ENCODE data around the gene TXNDC2. TPM values are rescaled to one million over a fixed set of nuclear protein-coding genes. Genes with fewer than 3 reads are reported as not detected.
"Not testable (repeated sequence)": the region's sequence is repeated elsewhere in the genome, so short reads cannot be mapped to it uniquely, and the experiment has no call there.

TXNDC2 gene
- total RNA-seq, 1 donor from 2014 or later = 0.49 TPM

- no peak for DNase-seq (ENCODE audit: extremely low spot score in 2 of 2)
- Histone ChIP-seq H3K4me1 (peaks cover 5% of the 10 kb centered on the region), H3K27ac (no peak overlapping the region), H3K36me3 (no peaks in the 10 kb centered on the region), H3K9me3 (no peaks in the 10 kb centered on the region), H3K27me3 (no peaks in the 10 kb centered on the region), H3K4me3 (no peak overlapping the region)
- TF ChIP-seq POLR2A (IDR thresholded peaks at IDR 0.05) (no peak), POLR2AphosphoS5 (IDR thresholded peaks at IDR 0.05; ENCODE audit: insufficient read depth in 1 of 2, low read depth in 1 of 2) (no peak), CTCF (IDR thresholded peaks at IDR 0.05) (no peak)
- intact Hi-C loops (cut with DNase I) = no loop called here
Observed at GRCh38 chr18:9910661-9911060, 24.9 kb downstream of the TXNDC2 start.

- Histone ChIP-seq H3K27ac (no peak overlapping the region), H3K4me1 (peaks cover 11% of the 10 kb centered on the region), H3K36me3 (no peaks in the 10 kb centered on the region), H3K9me3 (no peaks in the 10 kb centered on the region), H3K4me3 (no peak overlapping the region), H3K27me3 (no peaks in the 10 kb centered on the region)
- TF ChIP-seq POLR2AphosphoS5 (IDR thresholded peaks at IDR 0.05; ENCODE audit: insufficient read depth in 1 of 2, low read depth in 1 of 2) = no peak
- TF ChIP-seq POLR2A (IDR thresholded peaks at IDR 0.05) = no peak
- TF ChIP-seq CTCF (IDR thresholded peaks at IDR 0.05) = no peak
- DNase-seq (ENCODE audit: extremely low spot score in 2 of 2) = no peak
- intact Hi-C loops (cut with DNase I) = no loop called here
Observed at GRCh38 chr18:9911226-9911625, 25.5 kb downstream of the TXNDC2 start.

GRCh38 chr18:9912285-9912684 is 26.5 kb downstream of the TXNDC2 start:
- peak overlapping the region; percentile 99 for H3K27ac ChIP-seq
- DNase-seq (ENCODE audit: extremely low spot score in 2 of 2); H3K9me3 ChIP-seq; intact Hi-C loops (cut with DNase I); H3K4me3 ChIP-seq; H3K36me3 ChIP-seq; H3K27me3 ChIP-seq: not testable (repeated sequence)
- H3K4me1 ChIP-seq = peaks cover 21% of the 10 kb centered on the region

GRCh38 chr18:9913151-9913525 is 27.4 kb downstream of the TXNDC2 start:
- intact Hi-C loops (cut with DNase I) = no loop called here
- no peak for DNase-seq (ENCODE audit: extremely low spot score in 2 of 2)
- Histone ChIP-seq H3K9me3 (no peaks in the 10 kb centered on the region), H3K4me1 (peaks cover 29% of the 10 kb centered on the region), H3K36me3 (no peaks in the 10 kb centered on the region), H3K27ac (peak overlapping the region; percentile 99), H3K27me3 (no peaks in the 10 kb centered on the region), H3K4me3 (peak overlapping the region; percentile 82 to 98)
- TF ChIP-seq POLR2A (IDR thresholded peaks at IDR 0.05) (no peak), CTCF (IDR thresholded peaks at IDR 0.05) (no peak), POLR2AphosphoS5 (IDR thresholded peaks at IDR 0.05; ENCODE audit: insufficient read depth in 1 of 2, low read depth in 1 of 2) (no peak)

GRCh38 chr18:9913526-9914333 is 28.0 kb downstream of the TXNDC2 start, which contains the start of gene VAPA:
Gene VAPA, plus strand, starts transcription at chr18:9914016. Its CDS starts 241 bp downstream, at chr18:9914257.
- intact Hi-C loops (cut with DNase I) = no loop called here
- no peak for TF ChIP-seq CTCF (IDR thresholded peaks at IDR 0.05)
- peak in 1 of 2 donors; percentile 95 for TF ChIP-seq POLR2A (IDR thresholded peaks at IDR 0.05)
- peak; percentile 65 to 94 for TF ChIP-seq POLR2AphosphoS5 (IDR thresholded peaks at IDR 0.05; ENCODE audit: insufficient read depth in 1 of 2, low read depth in 1 of 2)
- H3K27ac ChIP-seq = peak within 1 kb of the TSS; percentile 99

More at GRCh38 chr18:9913526-9914333, 28.0 kb downstream of the TXNDC2 start, which contains the start of gene VAPA:
- DNase-seq (ENCODE audit: extremely low spot score in 2 of 2) = peak in 1 of 2 donors; percentile 97
- Histone ChIP-seq H3K36me3 (no peaks in the 10 kb centered on the region), H3K4me3 (peak within 1 kb of the TSS; percentile 82 to 98), H3K9me3 (no peaks in the 10 kb centered on the region), H3K4me1 (peaks cover 35% of the 10 kb centered on the region), H3K27me3 (no peaks in the 10 kb centered on the region)
